IgD-negative memory B cell (primary cell): Measurements from ENCODE around the gene COQ10A. TPM values are rescaled to one million over a fixed set of nuclear protein-coding genes. Genes with fewer than 3 reads are reported as not detected.

Experiments used
- H3K27ac Mint-ChIP-seq, 3 donors: one replicate each; pipeline ENCODE4 v1.8.0; 2020 to 2022; ENCODE audit warnings: mild to moderate bottlenecking in 3 of 3, mixed read lengths in 3 of 3, moderate library complexity in 1 of 3
- H3K27me3 Mint-ChIP-seq: one replicate; pipeline ENCODE4 v1.8.0; 2021; ENCODE audit warnings: mixed read lengths
- H3K36me3 Mint-ChIP-seq: one replicate; pipeline ENCODE4 v1.8.0; 2020; ENCODE audit warnings: mild to moderate bottlenecking, mixed read lengths
- H3K4me1 Mint-ChIP-seq, 3 donors: one replicate each; pipeline ENCODE4 v1.8.0; 2020 to 2022; ENCODE audit warnings: mixed read lengths in 3 of 3, mild to moderate bottlenecking in 1 of 3
- H3K4me3 Mint-ChIP-seq, 4 donors: one replicate each; pipeline ENCODE4 v1.8.0; 2020 to 2022; ENCODE audit warnings: mild to moderate bottlenecking in 4 of 4, mixed read lengths in 4 of 4, moderate library complexity in 3 of 4
- H3K9me3 Mint-ChIP-seq, 3 donors: one replicate each; pipeline ENCODE4 v1.8.0; 2020 to 2021; ENCODE audit warnings: mixed read lengths in 3 of 3, mild to moderate bottlenecking in 1 of 3
- polyA plus RNA-seq: library from polyadenylated mRNA; unstranded; fragments of 300-500 nt; fragmentation: Illumina TruSeq; gene quantifications from one replicate; pipeline ENCODE4 v1.2.3, GENCODE V29; 2021

The COQ10A gene
- polyA plus RNA-seq, 1 donor from 2014 or later = 15.1 TPM

DNA sequence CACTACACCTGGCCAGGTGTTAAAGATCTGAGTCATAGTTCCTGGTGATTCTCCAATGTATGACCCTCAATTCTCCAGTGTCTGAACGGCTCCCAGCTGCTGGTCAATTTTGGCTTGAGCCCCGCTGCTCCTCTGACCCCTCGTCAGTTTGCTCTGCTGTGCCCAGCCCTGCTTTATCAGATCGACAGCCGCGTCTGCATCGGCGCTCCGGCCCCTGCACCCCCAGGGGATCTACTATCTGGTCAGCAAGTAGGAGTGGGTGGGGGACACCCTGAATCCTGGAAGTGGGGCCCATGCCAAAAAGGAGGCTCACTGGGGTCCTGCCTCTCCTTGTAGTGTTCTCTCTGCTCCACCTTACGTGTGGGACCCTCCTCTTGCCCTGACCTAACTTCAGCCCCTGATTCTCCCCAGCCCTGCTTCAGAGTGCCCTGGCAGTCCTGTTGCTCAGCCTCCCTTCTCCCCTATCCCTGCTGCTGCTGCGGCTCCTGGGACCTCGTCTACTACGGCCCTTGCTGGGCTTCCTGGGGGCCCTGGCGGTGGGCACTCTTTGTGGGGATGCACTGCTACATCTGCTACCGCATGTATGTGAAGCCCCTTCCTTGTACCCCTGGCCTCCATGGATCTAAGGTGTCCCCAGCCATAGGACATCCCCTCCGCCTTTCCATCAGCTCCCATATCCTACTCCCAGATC, 31.9 kb upstream of the COQ10A start:
- Mint-ChIP-seq H3K4me3 (no peak overlapping the region), H3K4me1 (peaks cover 0 to 2% (median 0%) of the 10 kb centered on the region in 3 donors), H3K27me3 (no peaks in the 10 kb centered on the region), H3K27ac (no peak overlapping the region), H3K36me3 (peaks cover 2% of the 10 kb centered on the region), H3K9me3 (no peaks in the 10 kb centered on the region)

DNA sequence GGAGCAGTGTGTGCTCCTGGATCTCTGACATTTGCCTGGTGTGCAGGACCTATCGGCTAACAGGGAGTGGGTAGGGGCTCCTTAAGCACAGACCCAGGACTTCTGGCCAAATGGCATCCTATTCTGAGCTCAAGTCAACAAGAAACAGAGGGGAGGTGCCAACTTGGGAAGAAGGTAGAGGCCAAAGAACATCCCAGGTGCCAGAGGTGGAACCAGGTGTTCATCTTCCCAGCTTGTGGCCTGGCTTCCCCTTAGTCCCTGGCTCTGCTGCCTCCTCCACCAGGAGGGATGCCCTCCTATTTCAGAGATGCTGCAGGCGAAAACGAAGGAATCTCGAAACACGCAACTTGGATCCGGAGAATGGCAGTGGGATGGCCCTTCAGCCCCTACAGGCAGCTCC, 30.7 kb upstream of the COQ10A start:
- Mint-ChIP-seq H3K27ac (no peak overlapping the region), H3K27me3 (no peaks in the 10 kb centered on the region), H3K9me3 (no peaks in the 10 kb centered on the region)

DNA sequence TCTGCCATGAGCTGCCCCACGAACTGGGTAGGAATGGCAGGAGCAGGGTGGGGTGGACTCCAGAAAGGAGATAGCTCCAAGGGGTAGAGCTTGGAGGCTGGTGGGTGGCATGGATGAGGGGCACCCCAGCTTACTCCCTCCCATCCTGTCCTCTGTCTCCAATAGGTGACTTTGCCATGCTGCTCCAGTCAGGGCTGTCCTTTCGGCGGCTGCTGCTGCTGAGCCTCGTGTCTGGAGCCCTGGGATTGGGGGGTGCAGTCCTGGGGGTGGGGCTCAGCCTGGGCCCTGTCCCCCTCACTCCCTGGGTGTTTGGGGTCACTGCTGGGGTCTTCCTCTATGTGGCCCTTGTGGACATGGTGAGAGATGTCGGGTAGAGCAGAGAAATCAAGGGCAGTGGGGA, 29.8 kb upstream of the COQ10A start:
- Mint-ChIP-seq H3K4me3 (no peak overlapping the region), H3K27ac (no peak overlapping the region), H3K4me1 (peaks cover 3 to 7% (median 3%) of the 10 kb centered on the region in 3 donors), H3K9me3 (no peaks in the 10 kb centered on the region), H3K27me3 (no peaks in the 10 kb centered on the region), H3K36me3 (peaks cover 2% of the 10 kb centered on the region)

More for the DNA sequence above, 30.7 kb upstream of the COQ10A start:
- H3K4me1 Mint-ChIP-seq = peaks cover 0 to 2% (median 0%) of the 10 kb centered on the region in 3 donors
- H3K4me3 Mint-ChIP-seq = no peak overlapping the region
- peaks cover 2% of the 10 kb centered on the region for H3K36me3 Mint-ChIP-seq

DNA sequence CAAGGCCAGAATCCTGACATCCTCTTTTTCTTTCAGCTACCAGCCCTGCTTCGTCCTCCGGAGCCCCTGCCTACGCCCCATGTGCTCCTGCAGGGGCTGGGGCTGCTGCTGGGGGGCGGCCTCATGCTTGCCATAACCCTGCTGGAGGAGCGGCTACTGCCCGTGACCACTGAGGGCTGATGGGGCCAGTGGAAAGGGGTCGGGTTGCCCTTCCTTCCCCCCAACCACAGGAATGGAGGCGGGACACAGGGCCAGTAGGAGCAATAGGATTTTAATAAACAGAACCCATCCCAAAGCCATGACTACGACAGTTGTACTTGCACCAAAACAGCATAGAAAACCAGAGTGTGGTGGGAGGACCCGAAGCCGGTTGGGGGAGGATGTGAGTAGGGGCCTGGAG, 29.2 kb upstream of the COQ10A start:
- Mint-ChIP-seq H3K4me1 (peaks cover 7 to 12% (median 9%) of the 10 kb centered on the region in 3 donors), H3K27me3 (no peaks in the 10 kb centered on the region)

DNA sequence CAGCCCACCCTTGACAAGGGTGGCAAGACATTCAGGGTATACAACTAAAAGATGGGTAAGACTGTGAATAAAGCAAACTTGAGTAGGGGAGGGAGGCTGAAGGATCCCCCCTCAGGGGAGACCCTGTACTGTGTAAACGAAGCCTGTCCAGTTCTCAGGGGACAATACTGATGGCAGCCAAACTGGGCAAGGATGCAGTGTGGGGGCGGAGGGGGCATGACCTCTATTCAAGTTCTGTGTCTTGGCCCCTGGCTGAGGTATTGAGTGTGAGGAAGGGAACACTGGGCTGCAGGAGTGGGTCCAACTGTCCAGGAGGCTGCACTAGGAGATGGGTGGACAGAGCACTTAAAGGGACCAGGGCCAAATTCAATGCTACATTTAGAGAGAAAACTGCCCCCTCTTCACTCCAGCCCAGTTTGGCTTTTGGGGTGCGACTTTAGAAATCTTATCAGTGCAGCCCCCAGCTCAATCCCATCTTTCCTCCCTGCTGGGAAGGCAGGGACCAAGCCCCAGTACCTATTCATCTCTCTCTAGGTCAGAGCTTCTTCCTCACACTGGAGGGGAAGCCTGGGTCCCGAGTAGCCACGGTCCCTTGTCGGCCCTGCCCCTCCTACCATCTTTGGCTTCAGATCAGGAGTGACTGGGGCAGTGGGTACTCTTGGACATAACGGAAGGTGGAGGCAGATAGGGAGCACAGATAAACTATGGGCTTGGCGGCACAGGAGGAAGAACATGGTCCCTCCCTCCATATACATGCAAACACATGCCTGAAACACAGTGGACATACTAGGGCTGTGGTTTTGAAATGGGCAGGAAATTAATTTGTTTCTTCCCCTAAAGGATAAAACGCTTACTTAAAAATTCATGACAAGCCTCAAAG, 25.1 kb upstream of the COQ10A start:
- H3K9me3 Mint-ChIP-seq = no peaks in the 10 kb centered on the region
- H3K27ac Mint-ChIP-seq = peak overlapping the region; percentile 74 to 90 (median 76)
- H3K4me1 Mint-ChIP-seq = peaks cover 7 to 16% (median 10%) of the 10 kb centered on the region in 3 donors
- peak overlapping the region in 2 of 4 donors; percentile 57 to 73 for H3K4me3 Mint-ChIP-seq
- peaks cover 2% of the 10 kb centered on the region for H3K36me3 Mint-ChIP-seq
- H3K27me3 Mint-ChIP-seq = no peaks in the 10 kb centered on the region

More for the DNA sequence above, 29.2 kb upstream of the COQ10A start:
- Mint-ChIP-seq H3K36me3 (peaks cover 2% of the 10 kb centered on the region), H3K9me3 (no peaks in the 10 kb centered on the region), H3K4me3 (no peak overlapping the region), H3K27ac (no peak overlapping the region)

DNA sequence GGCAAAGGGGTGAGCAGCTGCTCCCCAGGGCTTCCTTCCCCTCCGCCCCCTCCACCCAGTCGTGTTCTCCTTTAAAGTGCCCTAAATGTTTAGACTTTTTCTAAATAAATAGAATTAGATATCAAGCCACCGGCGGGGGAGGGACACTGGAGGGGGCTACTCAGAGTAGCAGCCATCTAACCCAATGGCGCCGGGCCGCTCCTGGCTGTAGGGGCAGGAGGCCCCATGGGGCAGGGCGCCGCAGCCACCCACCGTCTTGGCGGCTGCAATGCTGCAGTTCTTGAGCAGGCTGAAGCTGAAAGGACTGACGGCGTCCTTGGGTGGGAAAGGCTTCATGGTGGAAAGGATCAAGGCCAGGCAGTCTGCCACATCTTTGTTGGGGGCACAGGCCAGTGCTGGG, 23.8 kb upstream of the COQ10A start:
- Mint-ChIP-seq H3K4me3 (peak overlapping the region in 1 of 4 donors; percentile 17), H3K27me3 (no peaks in the 10 kb centered on the region), H3K9me3 (no peaks in the 10 kb centered on the region), H3K4me1 (peaks cover 7 to 16% (median 10%) of the 10 kb centered on the region in 3 donors), H3K27ac (no peak overlapping the region), H3K36me3 (peaks cover 7% of the 10 kb centered on the region)

DNA sequence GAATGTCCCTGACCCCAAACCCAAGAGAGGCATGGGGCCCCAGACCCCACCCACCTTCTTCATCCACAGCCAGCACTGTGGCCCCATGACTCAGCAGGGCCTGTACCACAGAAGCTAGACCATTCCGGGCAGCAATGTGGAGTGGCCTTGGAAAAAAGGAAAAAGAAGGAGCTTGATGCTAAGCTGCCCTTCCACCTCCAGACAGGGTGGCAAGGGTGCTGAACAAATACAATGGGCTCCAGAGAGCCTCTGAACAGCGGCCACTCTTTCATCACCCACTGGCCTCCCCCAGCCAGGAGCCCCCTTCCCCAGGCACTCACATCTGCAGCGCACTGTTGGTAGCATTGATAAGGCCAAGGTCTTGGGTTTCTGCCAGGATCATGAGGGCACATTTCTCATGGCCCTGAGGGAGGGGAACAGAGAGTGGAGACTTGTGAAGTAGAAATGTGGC, 23.0 kb upstream of the COQ10A start:
- Mint-ChIP-seq H3K9me3 (no peaks in the 10 kb centered on the region), H3K4me3 (no peak overlapping the region), H3K4me1 (peaks cover 7 to 16% (median 10%) of the 10 kb centered on the region in 3 donors), H3K27ac (no peak overlapping the region), H3K27me3 (no peaks in the 10 kb centered on the region), H3K36me3 (peaks cover 7% of the 10 kb centered on the region)

DNA sequence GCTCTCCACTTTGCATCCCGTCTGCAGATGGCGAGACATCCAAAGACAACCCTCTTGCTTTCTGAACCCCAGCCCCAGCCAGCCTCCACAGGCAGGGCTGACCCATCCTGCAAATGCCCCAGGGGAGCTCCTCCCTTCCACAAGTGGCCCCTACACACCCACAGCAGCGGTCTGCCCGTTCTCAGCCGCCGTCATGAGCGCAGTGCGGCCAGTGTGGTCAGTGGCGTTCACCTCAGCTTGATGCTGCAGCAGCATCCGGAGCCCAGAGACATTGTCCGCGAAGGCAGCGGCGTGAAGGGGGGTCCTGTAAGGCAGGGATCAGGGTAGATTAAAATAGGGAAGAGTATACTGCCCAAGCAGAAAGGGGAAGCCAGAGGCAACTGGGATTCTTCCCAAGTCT, 22.2 kb upstream of the COQ10A start:
- Mint-ChIP-seq H3K27ac (no peak overlapping the region), H3K4me3 (no peak overlapping the region), H3K9me3 (no peaks in the 10 kb centered on the region), H3K4me1 (peaks cover 7 to 16% (median 10%) of the 10 kb centered on the region in 3 donors), H3K36me3 (peaks cover 7% of the 10 kb centered on the region), H3K27me3 (no peaks in the 10 kb centered on the region)

DNA sequence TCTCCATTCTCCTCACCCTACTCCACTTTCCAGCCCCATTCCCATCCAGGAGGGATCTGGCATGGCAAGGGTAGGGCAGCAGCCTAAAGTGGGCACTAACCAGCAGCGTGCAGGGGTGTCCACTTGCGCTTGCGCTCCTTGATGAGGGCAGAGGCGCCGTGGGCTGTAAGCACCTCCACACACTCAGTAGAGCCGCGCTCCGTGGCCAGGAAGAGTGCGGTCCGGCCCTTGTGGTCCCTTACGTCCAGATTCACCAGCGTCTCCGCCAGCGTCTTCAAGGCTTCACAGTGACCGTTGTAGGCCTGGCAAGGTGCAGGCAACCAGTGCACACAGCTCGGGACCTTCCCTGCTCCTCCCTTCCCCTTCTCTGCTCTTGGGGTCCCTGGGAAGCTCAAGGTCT, 18.8 kb upstream of the COQ10A start:
- no peak overlapping the region for H3K27ac Mint-ChIP-seq

DNA sequence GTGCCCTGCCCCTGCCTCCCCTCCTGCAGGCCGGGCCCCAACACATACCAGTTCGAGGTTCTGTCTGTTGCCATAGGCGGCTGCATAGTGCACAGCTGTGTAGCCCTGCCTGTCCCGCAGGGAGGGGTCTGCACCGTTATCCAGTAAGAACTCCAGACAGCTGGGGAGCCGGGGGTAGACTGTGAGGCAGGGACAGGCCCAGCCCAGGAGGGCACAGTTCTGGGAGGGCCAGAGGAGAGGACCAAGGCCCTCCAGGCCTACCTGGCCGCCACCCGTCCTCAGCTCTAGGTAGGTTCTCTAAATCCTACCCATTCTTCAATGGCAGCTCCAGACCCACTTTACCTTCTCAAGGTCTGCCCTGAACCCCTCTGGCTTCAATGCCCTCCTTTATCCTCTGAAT, 18.0 kb upstream of the COQ10A start:
- Mint-ChIP-seq H3K9me3 (no peaks in the 10 kb centered on the region), H3K4me1 (peaks cover 0 to 2% (median 0%) of the 10 kb centered on the region in 3 donors), H3K27me3 (no peaks in the 10 kb centered on the region), H3K27ac (peak overlapping the region in 1 of 3 donors; percentile 16), H3K36me3 (peaks cover 7% of the 10 kb centered on the region), H3K4me3 (no peak overlapping the region)

More for the DNA sequence above, 18.8 kb upstream of the COQ10A start:
- no peaks in the 10 kb centered on the region for H3K9me3 Mint-ChIP-seq
- peaks cover 7% of the 10 kb centered on the region for H3K36me3 Mint-ChIP-seq
- no peak overlapping the region for H3K4me3 Mint-ChIP-seq
- no peaks in the 10 kb centered on the region for H3K27me3 Mint-ChIP-seq
- H3K4me1 Mint-ChIP-seq = peaks cover 0 to 4% (median 0%) of the 10 kb centered on the region in 3 donors

DNA sequence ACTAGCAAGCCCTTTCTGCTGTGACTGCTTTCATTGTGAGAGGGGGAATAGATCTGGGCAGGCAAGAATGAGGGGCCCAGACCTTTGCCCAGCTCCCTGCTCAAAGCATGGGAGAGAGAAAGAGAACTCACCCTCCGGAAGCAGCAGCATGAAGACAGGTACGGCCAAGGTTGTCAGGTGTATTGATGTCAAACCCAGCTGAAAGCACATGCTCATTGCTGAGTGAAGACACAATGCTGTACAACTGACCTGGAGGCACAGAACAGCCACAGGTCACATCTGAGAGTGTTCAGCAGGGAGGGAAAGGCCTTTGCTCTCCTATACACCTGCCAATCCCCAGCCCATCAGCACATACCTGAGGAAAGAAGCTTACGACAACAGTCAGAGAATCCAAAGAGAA, 14.1 kb upstream of the COQ10A start:
- Mint-ChIP-seq H3K4me1 (peaks cover 0 to 8% (median 7%) of the 10 kb centered on the region in 3 donors), H3K27ac (no peak overlapping the region), H3K36me3 (peaks cover 8% of the 10 kb centered on the region), H3K9me3 (no peaks in the 10 kb centered on the region), H3K27me3 (no peaks in the 10 kb centered on the region), H3K4me3 (no peak overlapping the region)

DNA sequence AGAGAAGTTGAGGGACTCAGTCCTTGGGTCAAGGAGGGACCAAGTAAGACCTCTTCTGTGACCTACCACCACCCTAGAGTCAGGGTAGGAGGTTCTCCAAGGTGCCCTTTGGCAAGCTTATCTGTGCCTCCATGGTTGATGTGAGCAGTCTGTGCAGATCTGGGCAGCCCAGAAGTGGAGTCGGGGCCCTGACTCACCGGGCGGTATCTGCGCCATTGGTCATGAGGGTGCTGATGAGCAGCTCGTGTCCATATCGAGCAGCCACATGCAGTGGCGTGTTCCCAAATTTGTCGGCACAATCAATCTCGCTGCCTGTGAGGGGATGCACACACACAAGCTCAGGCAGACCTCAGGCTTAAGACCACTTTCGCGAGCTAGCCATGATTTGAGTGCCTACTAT, 13.7 kb upstream of the COQ10A start:
- Mint-ChIP-seq H3K36me3 (peaks cover 6% of the 10 kb centered on the region), H3K9me3 (no peaks in the 10 kb centered on the region), H3K4me1 (peaks cover 0 to 8% (median 7%) of the 10 kb centered on the region in 3 donors), H3K27ac (no peak overlapping the region), H3K4me3 (peak overlapping the region in 1 of 4 donors; percentile 16), H3K27me3 (no peaks in the 10 kb centered on the region)

DNA sequence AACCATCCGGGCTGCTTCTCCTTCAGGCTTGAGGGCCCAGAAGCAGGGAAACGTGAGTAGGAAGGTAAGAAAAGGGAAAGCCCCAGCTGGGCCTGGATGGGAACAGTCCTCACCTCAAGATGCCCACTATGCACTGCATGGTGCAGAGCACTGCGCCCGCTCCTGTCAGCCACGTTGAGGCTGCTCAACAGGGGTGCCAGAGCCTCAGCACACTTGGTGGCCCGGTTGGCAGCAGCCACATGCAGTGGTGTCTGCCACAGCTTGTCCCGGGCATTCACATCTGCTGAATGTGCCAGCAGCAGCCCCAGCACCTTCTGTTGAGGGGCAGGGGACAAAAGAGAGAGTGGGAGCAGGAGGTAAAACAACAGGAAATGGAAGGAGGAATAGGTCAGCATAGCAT, 11.1 kb upstream of the COQ10A start:
- Mint-ChIP-seq H3K4me1 (peaks cover 6 to 14% (median 14%) of the 10 kb centered on the region in 3 donors), H3K4me3 (peak overlapping the region in 2 of 4 donors; percentile 70 to 74), H3K27me3 (no peaks in the 10 kb centered on the region), H3K9me3 (no peaks in the 10 kb centered on the region), H3K36me3 (peaks cover 4% of the 10 kb centered on the region), H3K27ac (peak overlapping the region in 1 of 3 donors; percentile 65)

DNA sequence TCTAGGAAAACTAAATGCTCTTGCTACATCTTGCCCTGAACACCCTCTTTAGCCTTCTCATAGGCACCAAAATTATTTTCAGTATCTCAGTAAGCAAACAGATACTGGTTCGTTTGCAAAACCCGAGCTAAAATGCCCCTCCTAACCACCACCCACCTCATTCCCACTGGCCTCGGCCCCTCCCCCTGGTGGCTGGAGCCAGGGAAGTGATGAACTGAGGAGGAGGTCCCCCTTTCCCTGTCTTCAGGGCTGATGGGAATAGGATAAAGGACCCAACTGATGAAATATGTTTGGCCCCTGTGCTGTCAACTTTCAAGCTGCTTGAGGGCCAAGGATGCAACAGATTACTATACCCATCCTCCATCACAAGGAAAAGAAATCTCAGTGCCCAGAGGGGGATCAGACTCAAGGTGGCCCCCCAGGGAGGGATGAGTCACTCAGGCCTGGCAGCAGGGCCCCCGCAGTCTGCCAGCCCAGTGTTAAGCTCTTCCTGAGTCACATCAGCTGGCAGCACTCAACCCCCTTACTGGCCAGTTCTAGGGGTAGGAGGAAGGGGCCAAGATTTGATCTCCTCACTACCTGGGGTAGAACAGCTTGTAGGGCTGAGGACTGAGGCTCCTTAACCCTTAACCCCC, 10.3 kb upstream of the COQ10A start:
- Mint-ChIP-seq H3K36me3 (peaks cover 4% of the 10 kb centered on the region), H3K4me3 (peak overlapping the region in 3 of 4 donors; percentile 11 to 81 (median 74)), H3K27ac (peak overlapping the region in 2 of 3 donors; percentile 79 to 85), H3K9me3 (no peaks in the 10 kb centered on the region), H3K4me1 (peaks cover 6 to 14% (median 14%) of the 10 kb centered on the region in 3 donors), H3K27me3 (no peaks in the 10 kb centered on the region)

DNA sequence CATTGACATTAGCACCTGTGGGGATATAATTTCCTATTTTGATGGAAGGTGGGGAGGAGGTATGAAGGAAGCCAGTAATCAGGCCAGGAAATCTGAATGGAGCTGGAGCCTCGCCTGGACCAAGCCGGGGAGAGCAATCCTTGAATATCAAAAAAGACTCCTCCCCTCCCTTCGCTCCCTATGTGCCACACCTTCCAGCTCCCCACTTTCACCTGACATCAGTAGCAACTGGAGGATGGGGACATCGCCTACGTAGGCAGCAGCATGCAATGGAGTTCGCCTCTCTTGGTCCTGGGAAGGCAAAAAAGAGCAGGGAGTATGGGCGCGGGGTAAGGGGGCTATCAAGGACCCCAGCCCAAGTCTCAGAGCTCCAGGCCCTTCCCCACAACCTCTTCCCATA, 9.7 kb upstream of the COQ10A start:
- Mint-ChIP-seq H3K36me3 (peaks cover 4% of the 10 kb centered on the region), H3K4me1 (peaks cover 6 to 14% (median 14%) of the 10 kb centered on the region in 3 donors), H3K27ac (peak overlapping the region in 2 of 3 donors; percentile 79 to 85), H3K9me3 (no peaks in the 10 kb centered on the region), H3K27me3 (no peaks in the 10 kb centered on the region), H3K4me3 (peak overlapping the region; percentile 74 to 95 (median 85))
